NCI-H128 (cell line): ENCODE data around the gene XRCC2.
"Not testable (repeated sequence)": the region's sequence is repeated elsewhere in the genome, so short reads cannot be mapped to it uniquely, and the experiment has no call there.

Experiments used
- DNase-seq: peaks from one replicate; lab custom pipeline; 2025; ENCODE audit not compliant: unreplicated experiment; lab: John Stamatoyannopoulos, UW

The XRCC2 gene

GRCh38 chr7:152675759-152676636 lies at the start of gene XRCC2:
Gene XRCC2, minus strand, starts transcription at chr7:152676141. Its CDS starts 62 bp downstream, at chr7:152676079.
- DNase-seq = peak; percentile 90

GRCh38 chr7:152723364-152723763 lies 47.4 kb upstream of the XRCC2 start:
- no peak for DNase-seq

GRCh38 chr7:152712412-152713042 lies 36.6 kb upstream of the XRCC2 start:
- DNase-seq = not testable (repeated sequence)

GRCh38 chr7:152711444-152711944 lies 35.6 kb upstream of the XRCC2 start:
- DNase-seq = no peak

- no peak for DNase-seq
These were observed 34.2 kb upstream of the XRCC2 start for GRCh38 chr7:152710153-152710442.

- DNase-seq = no peak
These were observed 33.6 kb upstream of the XRCC2 start for GRCh38 chr7:152709287-152710152.

GRCh38 chr7:152704796-152705384 lies 28.9 kb upstream of the XRCC2 start:
- no peak for DNase-seq

- no peak for DNase-seq
These were observed 23.1 kb upstream of the XRCC2 start for GRCh38 chr7:152699079-152699478.

GRCh38 chr7:152697268-152697974 lies 21.5 kb upstream of the XRCC2 start:
- not testable (repeated sequence) for DNase-seq

GRCh38 chr7:152692196-152692595 lies 16.3 kb upstream of the XRCC2 start:
- DNase-seq = not testable (repeated sequence)

GRCh38 chr7:152683297-152683696 lies 7.4 kb upstream of the XRCC2 start:
- no peak for DNase-seq

- peak; percentile 93 for DNase-seq
These were observed 2.1 kb upstream of the XRCC2 start for GRCh38 chr7:152677808-152678670.

- peak; percentile 70 for DNase-seq
These were observed 832 bp downstream of the XRCC2 start for GRCh38 chr7:152674860-152675758.

GRCh38 chr7:152673897-152674296 lies 2.0 kb downstream of the XRCC2 start:
- no peak for DNase-seq

GRCh38 chr7:152672626-152673025 lies 3.3 kb downstream of the XRCC2 start:
- DNase-seq = no peak

GRCh38 chr7:152669758-152670157 lies 6.2 kb downstream of the XRCC2 start:
- DNase-seq = no peak

- no peak for DNase-seq
These were observed 7.0 kb downstream of the XRCC2 start for GRCh38 chr7:152668975-152669374.

GRCh38 chr7:152667958-152668357 lies 8.0 kb downstream of the XRCC2 start:
- no peak for DNase-seq
